ENCODE results near the gene TMEM128. TPM values are rescaled to one million over a fixed set of nuclear protein-coding genes. Genes with fewer than 3 reads are reported as not detected.
A peak's percentile ranks its signal among the peaks of the same experiment; 100 is the strongest.

The TMEM128 gene
- total and polyA plus RNA-seq, 3 donors from 2014 or later = 22.3 to 47.4 (median 24.6) TPM

GRCh38 chr4:4289597-4289940, 41.5 kb upstream of the TMEM128 start:
- peaks cover 19% of the 10 kb centered on the region for H3K4me1 ChIP-seq
- 0% methylated on average over 2 to 10 of the region's 10 CpGs for WGBS, 2 donors
- H3K4me3 ChIP-seq = peak overlapping the region; percentile 75 to 80
- no peaks in the 10 kb centered on the region for H3K9me3 ChIP-seq
- no peaks in the 10 kb centered on the region for H3K36me3 ChIP-seq (ENCODE audit: low read depth, missing control alignments)
- intact Hi-C loops (cut with DNase I; ENCODE audit: low total_unique reads) = no loop called here
- TF ChIP-seq CTCF (IDR thresholded peaks at IDR 0.05) = no peak
- TF ChIP-seq POLR2A (IDR thresholded peaks at IDR 0.05) = no peak
- peak overlapping the region; percentile 1 to 78 for H3K27ac ChIP-seq
- peak; percentile 32 for DNase-seq
- no peaks in the 10 kb centered on the region for H3K27me3 ChIP-seq

GRCh38 chr4:4289055-4289454, 41.0 kb upstream of the TMEM128 start:
- no peak for TF ChIP-seq POLR2A (IDR thresholded peaks at IDR 0.05)
- TF ChIP-seq CTCF (IDR thresholded peaks at IDR 0.05) = no peak
- Histone ChIP-seq H3K4me1 (peaks cover 19% of the 10 kb centered on the region), H3K27me3 (no peaks in the 10 kb centered on the region), H3K4me3 (peak overlapping the region; percentile 75 to 80), H3K27ac (no peak overlapping the region), H3K36me3 (ENCODE audit: low read depth, missing control alignments) (no peaks in the 10 kb centered on the region), H3K9me3 (no peaks in the 10 kb centered on the region)
- no peak for DNase-seq
- intact Hi-C loops (cut with DNase I; ENCODE audit: low total_unique reads) = no loop called here
- WGBS, 2 donors = 24 to 26% methylated on average over 3 of the region's 3 CpGs

GRCh38 chr4:4288098-4288497, 40.1 kb upstream of the TMEM128 start:
- Histone ChIP-seq H3K36me3 (ENCODE audit: low read depth, missing control alignments) (no peaks in the 10 kb centered on the region), H3K9me3 (no peaks in the 10 kb centered on the region), H3K27ac (no peak overlapping the region), H3K4me3 (no peak overlapping the region), H3K4me1 (peaks cover 19% of the 10 kb centered on the region), H3K27me3 (no peaks in the 10 kb centered on the region)
- no peak for DNase-seq
- intact Hi-C loops (cut with DNase I; ENCODE audit: low total_unique reads) = no loop called here
- TF ChIP-seq CTCF (IDR thresholded peaks at IDR 0.05) = no peak
- no peak for TF ChIP-seq POLR2A (IDR thresholded peaks at IDR 0.05)

GRCh38 chr4:4284827-4285618, 37.0 kb upstream of the TMEM128 start:
- no peak for DNase-seq
- intact Hi-C loops (cut with DNase I; ENCODE audit: low total_unique reads) = no loop called here

More at GRCh38 chr4:4284827-4285618, 37.0 kb upstream of the TMEM128 start:
- Histone ChIP-seq H3K27me3 (no peaks in the 10 kb centered on the region), H3K9me3 (no peaks in the 10 kb centered on the region), H3K36me3 (ENCODE audit: low read depth, missing control alignments) (no peaks in the 10 kb centered on the region), H3K27ac (no peak overlapping the region), H3K4me1 (peaks cover 19% of the 10 kb centered on the region), H3K4me3 (no peak overlapping the region)
- TF ChIP-seq CTCF (IDR thresholded peaks at IDR 0.05) (no peak), POLR2A (IDR thresholded peaks at IDR 0.05) (no peak)
- 67 to 72% methylated on average over 11 of the region's 11 CpGs for WGBS, 2 donors
